H9 (cell line): ENCODE data around the gene WDR7. TPM values are rescaled to one million over a fixed set of nuclear protein-coding genes. Genes with fewer than 3 reads are reported as not detected.

Source experiments
- DNase-seq: peaks from one replicate; pipeline ENCODE4 v3.0.0-alpha.2; 2017
- H2AFZ ChIP-seq: one replicate; pipeline ENCODE4 v1.6.1; 2013; ENCODE audit warnings: mild to moderate bottlenecking, low read length, control low read depth, moderate library complexity
- H2AK5ac ChIP-seq: 2 replicates; pipeline ENCODE4 v1.6.1; 2013; ENCODE audit warnings: low read length, control low read depth, mixed read lengths; ENCODE audit not compliant: insufficient read length
- H2BK120ac ChIP-seq: one replicate; pipeline ENCODE4 v1.6.1; 2013; ENCODE audit warnings: low read depth, mild to moderate bottlenecking, low read length, control low read depth, inconsistent platforms; ENCODE audit not compliant: poor library complexity, severe bottlenecking
- H2BK12ac ChIP-seq: 2 replicates; pipeline ENCODE4 v1.6.1; 2013; ENCODE audit warnings: low read length, control low read depth, mixed read lengths, low read depth; ENCODE audit not compliant: insufficient read length
- H2BK15ac ChIP-seq: 2 replicates; pipeline ENCODE4 v1.6.1; 2013; ENCODE audit warnings: low read depth, low read length, control low read depth
- H2BK20ac ChIP-seq: one replicate; pipeline ENCODE4 v1.6.1; 2013; ENCODE audit warnings: low read depth, mild to moderate bottlenecking, low read length, control low read depth, inconsistent platforms; ENCODE audit not compliant: poor library complexity, severe bottlenecking
- H2BK5ac ChIP-seq: 2 replicates; pipeline ENCODE4 v1.6.1; 2013; ENCODE audit warnings: low read length, control low read depth, mixed read lengths; ENCODE audit not compliant: insufficient read length
- H3K14ac ChIP-seq: 2 replicates; pipeline ENCODE4 v1.6.1; 2013; ENCODE audit warnings: low read length, control low read depth; ENCODE audit not compliant: insufficient read depth
- H3K18ac ChIP-seq: 2 replicates; pipeline ENCODE4 v1.6.1; 2013; ENCODE audit warnings: low read depth, mild to moderate bottlenecking, mixed read lengths, low read length, control low read depth; ENCODE audit not compliant: insufficient read length
- H3K23ac ChIP-seq: 2 replicates; pipeline ENCODE4 v1.6.1; 2013; ENCODE audit warnings: low read length, control low read depth, mixed read lengths, low read depth; ENCODE audit not compliant: insufficient read length
- H3K23me2 ChIP-seq: 2 replicates; pipeline ENCODE4 v1.6.1; 2013; ENCODE audit warnings: low read depth, mild to moderate bottlenecking, mixed read lengths, low read length, control low read depth; ENCODE audit not compliant: insufficient read length, poor library complexity, severe bottlenecking
- H3K27ac ChIP-seq: 2 replicates; pipeline ENCODE4 v1.5.1; 2013; ENCODE audit warnings: low read length, control low read depth, mixed read lengths, low read depth; ENCODE audit not compliant: insufficient read length
- H3K27me3 ChIP-seq: 2 replicates; pipeline ENCODE4 v1.6.1; 2013; ENCODE audit warnings: low read length, control low read depth, inconsistent platforms; ENCODE audit not compliant: insufficient read depth
- H3K4ac ChIP-seq: 2 replicates; pipeline ENCODE4 v1.6.1; 2013; ENCODE audit warnings: low read depth, mild to moderate bottlenecking, control low read depth, inconsistent platforms, low read length, moderate library complexity
- H3K4me1 ChIP-seq: 2 replicates; pipeline ENCODE4 v1.6.1; 2013; ENCODE audit warnings: low read length, control low read depth, inconsistent platforms; ENCODE audit not compliant: insufficient read depth
- H3K4me2 ChIP-seq: 2 replicates; pipeline ENCODE4 v1.6.1; 2013; ENCODE audit warnings: low read length, control low read depth, mixed read lengths; ENCODE audit not compliant: insufficient read length, insufficient read depth
- H3K56ac ChIP-seq: 2 replicates; pipeline ENCODE4 v1.6.1; 2013; ENCODE audit warnings: low read depth, mild to moderate bottlenecking, mixed read lengths, low read length, control low read depth; ENCODE audit not compliant: insufficient read length
- H3K79me1 ChIP-seq: 2 replicates; pipeline ENCODE4 v1.6.1; 2013; ENCODE audit warnings: low read depth, mild to moderate bottlenecking, moderate library complexity, low read length, control low read depth, inconsistent platforms; ENCODE audit not compliant: insufficient read depth, poor library complexity, severe bottlenecking
- H3K79me2 ChIP-seq: 2 replicates; pipeline ENCODE4 v1.6.1; 2013; ENCODE audit warnings: low read length, control low read depth, inconsistent platforms; ENCODE audit not compliant: insufficient read depth
- H3K9ac ChIP-seq: 2 replicates; pipeline ENCODE4 v1.6.1; 2013; ENCODE audit warnings: low read length, control low read depth, mixed read lengths; ENCODE audit not compliant: insufficient read length; ENCODE audit errors: extremely low read depth
- H3K9me3 ChIP-seq: one replicate; pipeline ENCODE4 v1.6.1; 2013; ENCODE audit warnings: low read depth, low read length, inconsistent platforms; ENCODE audit not compliant: control insufficient read depth
- H3T11ph ChIP-seq: one replicate; pipeline ENCODE4 v1.6.1; 2013; ENCODE audit warnings: mild to moderate bottlenecking, low read length, control low read depth, inconsistent platforms
- H4K20me1 ChIP-seq: one replicate; pipeline ENCODE4 v1.6.1; 2013; ENCODE audit not compliant: control insufficient read depth, insufficient read length, insufficient read depth
- H4K5ac ChIP-seq: 2 replicates; pipeline ENCODE4 v1.6.1; 2013; ENCODE audit warnings: low read depth, mild to moderate bottlenecking, mixed read lengths, low read length, control low read depth; ENCODE audit not compliant: insufficient read length
- H4K8ac ChIP-seq: replicated peaks from 2 replicates; pipeline ENCODE4 v1.6.1; 2013; ENCODE audit warnings: low read length, control low read depth, mixed read lengths, low read depth; ENCODE audit not compliant: insufficient read length
- H4K91ac ChIP-seq: 2 replicates; pipeline ENCODE4 v1.6.1; 2013; ENCODE audit warnings: low read depth, mild to moderate bottlenecking, moderate library complexity, mixed read lengths, low read length, control low read depth; ENCODE audit not compliant: insufficient read length
- H3K27ac Mint-ChIP-seq, 3 experiments: 2 replicates in 2 of 3; 3 replicates in 1 of 3; pipeline ENCODE4 v1.8.0; 2020 to 2021; ENCODE audit warnings: mixed read lengths in 3 of 3, mild to moderate bottlenecking in 1 of 3, moderate library complexity in 1 of 3
- H3K27me3 Mint-ChIP-seq: 2 replicates; pipeline ENCODE4 v1.8.0; 2021; ENCODE audit warnings: low read depth, mild to moderate bottlenecking, moderate library complexity, mixed read lengths
- H3K36me3 Mint-ChIP-seq, 3 experiments: 2 replicates in 2 of 3; 3 replicates in 1 of 3; pipeline ENCODE4 v1.8.0; 2020 to 2021; ENCODE audit warnings: low read depth in 3 of 3, mixed read lengths in 3 of 3; ENCODE audit not compliant: insufficient read depth in 1 of 3
- H3K4me1 Mint-ChIP-seq, 2 experiments: 2 replicates each; pipeline ENCODE4 v1.8.0; 2020; ENCODE audit warnings: mixed read lengths in 2 of 2
- H3K4me3 Mint-ChIP-seq, 2 experiments: 2 replicates in 1 of 2; 3 replicates in 1 of 2; pipeline ENCODE4 v1.8.0; 2020 to 2021; ENCODE audit warnings: mild to moderate bottlenecking in 2 of 2, mixed read lengths in 2 of 2, moderate library complexity in 1 of 2
- H3K9me3 Mint-ChIP-seq, 2 experiments: 2 replicates in 1 of 2; 3 replicates in 1 of 2; pipeline ENCODE4 v1.8.0; 2020; ENCODE audit warnings: mild to moderate bottlenecking in 2 of 2, mixed read lengths in 2 of 2, moderate library complexity in 1 of 2
- CTCF ChIP-seq: fragments of 200-600 bp; sonication (generic); conservative IDR thresholded peaks from 3 replicates; pipeline ENCODE4 v1.8.0; 2021; ENCODE audit warnings: antibody characterized with exemption, mild to moderate bottlenecking
- WGBS: extraction: QIAGEN DNeasy Blood & Tissue Kit; methylation state at CpG from one replicate; pipeline ENCODE4 v1.1.7; 2013; ENCODE audit warnings: missing lambda C conversion rate, low lambda C conversion rate, mixed read lengths; ENCODE audit not compliant: insufficient read length; ENCODE audit errors: extremely low coverage; 5-methylcytosine and 5-hydroxymethylcytosine counted together
- total RNA-seq: library from RNA; stranded (reverse); gene quantifications from 2 replicates; pipeline ENCODE4 v1.2.1, GENCODE V29; 2021

The WDR7 gene
- total RNA-seq, 1 experiment from 2014 or later: 14.8 TPM

- no peak overlapping the region for H3T11ph ChIP-seq
- no peak overlapping the region for H3K4ac ChIP-seq
- H4K8ac ChIP-seq: no peak overlapping the region
- DNase-seq: no peak
- H3K14ac ChIP-seq: no peak overlapping the region
- no peaks in the 10 kb centered on the region for H3K9me3 Mint-ChIP-seq
- no peak overlapping the region for H4K5ac ChIP-seq
- no peak overlapping the region for H2AFZ ChIP-seq
- no peak overlapping the region for H3K27ac ChIP-seq
- H3K18ac ChIP-seq: no peak overlapping the region
- no peaks in the 10 kb centered on the region; the same call in 1 of the 2 replicates for H3K79me2 ChIP-seq
- no peak overlapping the region for H3K27ac Mint-ChIP-seq
- no peak overlapping the region for H3K4me2 ChIP-seq
- H3K4me1 Mint-ChIP-seq: peaks cover 8 to 10% of the 10 kb centered on the region in 2 experiments
- no peaks in the 10 kb centered on the region for H3K23me2 ChIP-seq
- no peak overlapping the region for H2AK5ac ChIP-seq
- no peak overlapping the region for H2BK15ac ChIP-seq
- H3K56ac ChIP-seq: no peak overlapping the region
- H2BK120ac ChIP-seq: no peak overlapping the region
- no peak overlapping the region for H2BK12ac ChIP-seq
- peaks cover 2% of the 10 kb centered on the region for H3K79me1 ChIP-seq
- TF ChIP-seq CTCF: no peak
- no peak overlapping the region for H2BK20ac ChIP-seq
- H4K91ac ChIP-seq: no peak overlapping the region
- no CpG with 5 or more reads among the region's 4 CpGs for WGBS
- no peaks in the 10 kb centered on the region for H3K27me3 Mint-ChIP-seq
- no peak overlapping the region for H2BK5ac ChIP-seq
- H3K27me3 ChIP-seq: no peaks in the 10 kb centered on the region
- H3K23ac ChIP-seq: no peak overlapping the region
- no peaks in the 10 kb centered on the region for H3K9me3 ChIP-seq
- H4K20me1 ChIP-seq: no peaks in the 10 kb centered on the region
- H3K4me1 ChIP-seq: no peaks in the 10 kb centered on the region
- H3K9ac ChIP-seq: no peak overlapping the region
- H3K4me3 Mint-ChIP-seq: no peak overlapping the region
- H3K36me3 Mint-ChIP-seq: no peaks in the 10 kb centered on the region
Observed at GRCh38 chr18:56662063-56662408, 10.9 kb downstream of the WDR7 start.
